Stimulated activated CD8-positive, alpha-beta memory T cell treated with anti-CD3 and anti-CD28 coated beads, Interleukin-4, amount 100 ng/mL, for 24 hours (primary cell): ENCODE results near the gene TUBA3C.

Source experiments
- DNase-seq: peaks from one replicate; pipeline ENCODE4 v3.0.0-alpha.2; 2020; ENCODE audit warnings: low read depth

TUBA3C gene

DNA sequence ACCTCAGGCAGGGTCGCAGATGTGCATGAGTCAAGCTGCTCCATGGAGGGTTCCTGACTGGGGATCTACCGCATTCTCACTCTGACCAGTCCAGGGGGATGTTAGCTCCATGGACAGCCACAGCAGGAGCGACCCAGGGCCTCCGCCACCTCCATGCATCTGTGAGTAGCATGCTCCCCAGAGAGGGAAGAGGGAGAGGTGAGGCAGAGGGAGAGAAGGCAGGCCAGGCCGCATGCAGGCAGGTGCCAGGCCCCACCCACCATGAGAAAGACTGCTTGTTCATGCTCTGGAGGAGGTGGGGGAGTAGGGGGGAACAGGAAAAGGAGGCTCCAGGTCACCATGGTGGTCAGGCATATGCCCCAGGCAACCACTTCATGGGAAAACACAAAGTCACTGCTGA, 20.3 kb downstream of the TUBA3C start:
- DNase-seq, result no peak

DNA sequence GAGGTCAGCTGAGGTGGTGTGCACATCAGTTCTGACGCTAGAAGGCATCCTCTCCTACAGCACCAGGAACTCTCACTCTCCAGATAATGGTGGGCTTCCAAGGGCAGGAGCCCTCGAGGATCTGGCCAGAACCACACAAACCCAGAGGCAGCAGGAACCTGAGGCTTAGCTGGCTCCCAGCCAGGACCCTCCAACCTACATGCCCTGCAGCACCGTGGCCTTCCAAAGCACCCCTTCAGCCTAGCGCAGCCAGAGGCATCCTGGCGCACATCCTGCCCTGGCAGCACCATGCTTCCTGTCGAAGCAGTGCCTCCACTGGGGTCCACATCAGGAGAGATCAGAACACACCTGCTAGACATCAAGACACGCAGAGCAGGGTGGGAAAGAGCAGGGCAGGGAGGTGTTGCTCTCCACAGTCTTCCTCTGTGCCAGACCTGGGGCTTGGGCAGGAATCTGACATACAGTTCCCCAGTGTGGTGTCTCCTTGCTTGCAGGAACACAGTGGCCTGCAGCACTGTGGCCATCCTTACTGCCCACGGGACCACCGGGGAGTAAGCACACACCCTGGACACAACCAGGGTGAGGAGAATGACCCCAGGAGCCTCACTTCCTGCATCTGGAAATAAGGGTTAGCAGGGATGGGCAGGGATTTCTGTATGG, 21.7 kb downstream of the TUBA3C start:
- no peak for DNase-seq

- DNase-seq, result no peak
Observed at GRCh38 chr13:19159181-19159580, 22.4 kb downstream of the TUBA3C start.

DNA sequence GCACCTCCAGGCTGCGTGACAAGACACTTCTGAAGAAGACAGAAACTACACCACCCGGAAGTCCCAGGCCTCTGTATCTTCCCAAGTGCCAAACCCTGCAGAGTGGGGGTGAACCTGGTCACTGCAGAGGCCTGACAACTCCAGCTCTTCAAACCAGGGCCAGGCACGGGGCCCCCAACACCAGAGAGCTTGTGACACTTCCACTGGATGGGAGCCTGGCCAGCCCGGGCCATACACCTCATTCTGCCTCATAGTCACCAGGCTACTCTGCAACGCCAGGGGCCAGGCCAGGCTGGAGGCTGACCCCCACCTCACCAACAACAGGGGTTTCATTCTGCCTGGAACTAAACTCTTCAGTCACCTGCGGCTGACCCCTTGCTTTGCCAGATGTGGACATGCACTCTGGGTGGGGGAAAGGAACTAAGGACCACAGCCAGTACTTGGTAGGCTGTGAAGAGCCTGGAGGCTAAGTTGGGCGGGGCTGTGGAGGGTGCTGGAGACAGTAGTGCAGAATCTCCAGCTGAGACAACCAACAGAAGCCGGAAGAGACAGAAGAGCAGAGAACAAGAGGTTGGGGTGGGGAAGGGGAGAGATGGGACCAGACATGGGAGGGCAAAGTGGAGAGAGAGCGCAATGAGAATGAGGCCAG, 23.0 kb downstream of the TUBA3C start:
- DNase-seq, result no peak

- DNase-seq, result no peak
Observed at GRCh38 chr13:19158006-19158405, 23.6 kb downstream of the TUBA3C start.

DNA sequence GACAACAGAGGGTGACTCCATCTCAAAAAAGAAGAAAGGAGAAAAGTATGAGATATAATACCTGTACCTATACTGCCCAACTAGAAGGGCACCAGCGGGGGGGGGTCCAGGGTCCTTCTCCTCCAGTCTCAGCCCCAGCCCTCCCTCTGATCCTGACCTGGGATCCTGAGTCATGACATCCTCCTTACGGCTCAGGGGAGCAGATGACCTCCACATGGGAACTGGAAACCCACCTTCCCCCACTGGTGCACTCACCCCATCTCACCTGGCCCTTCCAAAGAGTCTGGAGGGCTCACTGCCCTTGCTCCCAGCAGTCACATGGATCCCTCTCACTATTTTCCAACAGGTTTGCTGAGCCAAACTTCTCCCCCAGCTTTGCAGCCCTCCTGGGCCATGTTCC, 24.2 kb downstream of the TUBA3C start:
- no peak for DNase-seq

- no peak for DNase-seq
Observed at GRCh38 chr13:19156013-19156825, 25.4 kb downstream of the TUBA3C start.

DNA sequence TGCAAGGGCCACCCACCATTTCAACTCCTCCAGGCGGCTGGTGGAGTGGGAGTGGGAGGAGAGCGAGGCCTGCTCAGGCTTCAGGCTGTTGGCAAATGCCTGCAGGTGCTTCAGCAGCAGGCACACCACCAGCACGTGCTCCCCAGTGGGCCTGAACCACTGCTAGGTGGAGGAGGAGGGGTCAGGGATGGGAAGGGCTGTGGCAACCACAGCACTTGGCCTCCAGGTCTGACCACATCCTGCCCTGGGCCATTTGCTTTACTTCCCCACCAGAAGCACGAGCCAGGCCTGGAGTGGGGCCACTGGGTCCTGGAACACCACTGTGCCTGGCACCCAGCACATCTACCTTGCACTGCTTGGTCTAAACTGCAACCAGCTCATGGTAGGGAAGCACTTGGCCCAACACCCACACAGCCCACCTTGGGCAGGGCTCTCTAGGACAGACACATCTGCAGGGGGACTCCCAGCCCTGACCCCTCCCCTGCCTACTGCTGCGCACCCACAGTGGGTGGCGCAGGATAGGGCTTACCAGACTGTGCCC, 26.2 kb downstream of the TUBA3C start:
- DNase-seq, result no peak

DNA sequence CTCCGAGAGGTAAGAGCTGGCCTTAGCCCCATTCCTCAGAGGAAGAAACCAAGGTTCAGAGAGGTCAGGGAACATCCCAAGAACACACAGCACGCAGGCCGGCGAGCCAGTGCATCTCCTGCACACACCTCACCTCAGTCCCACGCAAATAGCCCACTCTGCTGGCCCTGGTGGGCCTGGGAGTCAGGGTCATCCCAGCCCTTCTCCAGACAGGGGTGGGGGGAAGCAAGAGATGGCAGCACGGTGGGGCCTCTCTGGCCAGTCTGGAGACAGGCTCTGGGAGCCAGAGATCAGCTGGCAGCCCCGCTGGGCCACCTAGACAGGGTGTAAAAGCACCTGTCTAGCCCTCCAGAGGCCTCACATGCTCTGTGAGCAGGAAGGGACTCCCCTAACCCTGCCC, 26.8 kb downstream of the TUBA3C start:
- DNase-seq, result no peak

DNA sequence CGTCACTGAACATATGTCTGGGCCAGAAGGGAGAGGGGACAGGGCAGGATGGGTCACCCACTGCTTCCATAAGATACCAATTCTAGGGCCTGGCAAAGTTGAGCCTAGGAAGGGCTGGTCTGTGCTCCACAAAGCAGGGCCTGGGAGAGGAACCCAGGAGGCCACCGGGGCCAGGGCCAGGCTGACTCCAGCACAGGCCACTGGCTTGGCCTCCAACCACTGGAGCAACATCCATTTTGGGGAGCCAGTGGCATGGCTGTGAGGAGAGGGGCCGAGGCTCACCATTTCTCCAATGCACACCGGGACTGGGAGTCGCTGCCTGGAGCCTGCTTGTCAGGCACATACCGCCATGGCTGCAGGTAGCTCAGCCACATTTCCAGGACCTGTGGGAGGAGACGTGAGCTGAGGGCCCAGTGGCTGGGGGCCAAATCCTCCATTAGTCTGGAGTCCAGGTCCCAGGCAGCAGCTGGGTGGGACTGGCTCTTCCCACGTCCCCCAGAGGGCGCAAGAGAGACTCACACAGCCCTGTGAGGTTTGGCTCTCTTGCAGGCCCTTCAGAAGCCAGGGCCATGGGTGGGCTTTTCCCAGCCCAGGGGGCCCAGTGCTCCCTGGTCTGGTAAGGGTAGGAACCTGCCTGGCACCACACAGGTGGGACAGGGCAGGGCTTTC, 27.7 kb downstream of the TUBA3C start:
- DNase-seq, result no peak

- DNase-seq, result no peak
Observed at GRCh38 chr13:19152403-19152802, 29.2 kb downstream of the TUBA3C start.

- DNase-seq, result no peak
Observed at GRCh38 chr13:19151581-19152263, 29.9 kb downstream of the TUBA3C start.

DNA sequence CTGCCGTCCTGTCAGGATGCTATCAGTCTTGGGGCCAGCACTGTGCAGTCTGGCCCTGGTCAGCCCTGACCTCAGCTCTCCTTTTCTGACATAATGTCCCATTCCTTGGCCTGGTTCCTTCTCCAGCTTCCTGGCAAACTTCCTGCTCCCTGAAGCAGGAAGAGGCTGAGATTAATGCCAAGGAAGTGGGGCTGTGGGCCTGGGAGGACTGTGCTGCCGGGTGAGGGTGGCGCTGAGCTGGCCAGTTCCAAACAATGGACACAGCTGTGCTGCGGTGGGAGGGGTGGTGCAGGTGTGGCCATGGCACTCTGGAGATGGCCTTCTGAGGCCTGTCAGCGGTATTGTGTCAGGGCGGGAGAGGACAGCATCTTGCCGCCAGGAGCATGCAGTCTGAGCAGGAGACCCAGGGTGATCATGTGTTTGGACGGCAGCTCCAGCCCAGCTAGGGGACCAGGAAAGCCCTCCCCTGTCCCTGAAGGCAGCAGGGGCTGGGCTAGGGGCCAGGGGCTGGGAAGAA, 30.9 kb downstream of the TUBA3C start:
- DNase-seq, result no peak

- DNase-seq, result no peak
Observed at GRCh38 chr13:19150226-19150625, 31.4 kb downstream of the TUBA3C start.

DNA sequence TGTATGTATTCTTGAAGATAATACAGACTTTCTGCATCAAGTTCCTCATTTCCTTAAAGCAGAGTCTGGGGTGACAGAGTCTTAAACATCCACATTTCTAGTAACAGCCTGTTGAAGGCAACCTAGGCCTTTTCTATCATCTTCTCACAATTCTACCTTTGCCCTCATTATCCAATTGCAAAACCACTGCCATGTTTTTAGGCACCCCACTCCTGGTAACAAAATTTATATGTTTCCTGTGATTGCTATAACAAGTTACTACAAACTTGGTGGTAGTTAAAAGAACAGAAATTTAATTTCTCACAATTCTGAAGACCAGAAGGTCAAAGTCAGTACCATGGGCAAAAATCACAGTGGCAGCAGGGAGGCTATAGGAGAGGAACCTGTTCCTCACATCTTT, 33.1 kb downstream of the TUBA3C start:
- DNase-seq, result no peak
